NCI-H146 treated with DMSO at 0.1 percent for 48 hours (cell line): ENCODE results near the gene OR52N4.
"Not testable (repeated sequence)": the region's sequence is repeated elsewhere in the genome, so short reads cannot be mapped to it uniquely, and the experiment has no call there.

Source experiments
- DNase-seq: peaks from one replicate; lab custom pipeline; 2025; ENCODE audit not compliant: unreplicated experiment; lab: John Stamatoyannopoulos, UW

OR52N4 gene

DNA sequence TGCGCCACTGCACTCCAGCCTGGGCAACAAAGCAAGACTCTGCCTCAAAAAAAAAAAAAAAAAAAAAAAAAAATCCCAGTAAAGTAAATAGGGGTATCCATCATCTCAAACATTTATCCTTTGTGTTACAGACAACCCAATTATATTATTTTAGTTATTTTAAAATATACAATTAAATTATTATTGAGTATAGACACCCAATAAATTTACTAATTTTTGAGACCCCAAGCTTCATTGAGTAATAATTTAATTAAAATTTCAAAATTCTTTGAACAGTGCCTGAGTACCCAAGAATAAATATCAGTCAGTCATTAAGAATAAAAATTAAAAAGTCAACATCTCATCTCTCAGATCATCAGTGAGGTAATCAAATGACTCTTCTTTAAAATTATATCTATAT lies at the start of gene OR52N4:
Gene OR52N4, plus strand, starts transcription at position 301 of the 400 bp plus-strand sequence. CDS start 498 bp downstream, outside the sequence.
- no peak for DNase-seq

DNA sequence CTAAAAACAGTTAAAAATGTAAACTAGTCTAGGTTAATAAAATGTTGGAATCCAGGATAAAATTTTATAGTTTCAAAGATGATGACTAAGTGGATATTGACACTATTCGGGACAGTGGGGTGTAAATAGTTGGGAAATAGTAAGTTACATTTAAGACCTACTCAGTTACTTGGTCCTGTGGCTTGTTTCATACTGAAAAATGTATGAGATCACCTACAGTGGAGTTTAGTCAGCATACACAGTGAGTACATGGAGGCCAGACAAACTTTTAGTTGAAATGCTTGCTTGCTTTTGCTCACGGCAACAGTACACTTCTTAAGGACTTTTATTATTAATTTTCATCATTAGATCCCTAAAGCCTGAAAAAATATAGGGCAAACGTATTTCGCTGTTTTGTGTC lies 48.4 kb upstream of the OR52N4 start:
- no peak for DNase-seq

DNA sequence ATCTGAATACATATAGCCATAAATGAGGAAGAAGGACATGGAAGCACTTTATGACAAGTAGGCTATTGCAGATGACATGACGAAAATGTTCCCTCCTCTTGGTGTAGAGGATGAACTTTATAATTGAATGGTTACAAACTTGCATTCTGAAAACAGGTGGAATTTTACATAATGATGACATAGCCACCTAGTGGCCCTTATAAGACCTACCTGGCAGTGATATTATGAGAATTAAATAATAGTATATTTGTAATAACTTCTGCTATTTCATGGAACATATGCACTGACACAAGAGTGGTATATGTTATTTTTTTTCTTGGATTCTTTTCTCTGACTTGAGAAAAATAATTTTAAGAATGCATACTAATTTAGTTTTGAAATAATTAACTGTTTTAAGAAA lies 41.5 kb upstream of the OR52N4 start:
- no peak for DNase-seq

DNA sequence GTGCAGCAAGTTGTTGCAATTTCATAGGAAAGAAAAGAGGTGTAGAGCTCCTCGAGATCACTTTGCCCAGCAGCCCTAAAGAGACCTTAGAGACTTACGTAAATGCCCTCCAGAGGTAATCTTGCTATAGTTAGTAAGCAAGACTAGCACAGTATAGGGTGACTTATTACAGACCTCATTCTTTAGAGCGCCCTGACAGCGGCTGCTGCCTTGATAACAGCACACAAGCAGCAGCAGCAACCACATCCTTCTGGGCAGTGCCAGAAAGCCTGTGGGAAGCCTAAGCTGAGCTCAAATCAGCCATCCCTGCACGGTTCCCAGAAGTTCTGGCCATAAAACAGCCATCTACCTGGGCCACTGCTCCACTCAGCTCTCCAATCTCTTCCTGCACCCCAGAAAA lies 40.3 kb upstream of the OR52N4 start:
- no peak for DNase-seq

DNA sequence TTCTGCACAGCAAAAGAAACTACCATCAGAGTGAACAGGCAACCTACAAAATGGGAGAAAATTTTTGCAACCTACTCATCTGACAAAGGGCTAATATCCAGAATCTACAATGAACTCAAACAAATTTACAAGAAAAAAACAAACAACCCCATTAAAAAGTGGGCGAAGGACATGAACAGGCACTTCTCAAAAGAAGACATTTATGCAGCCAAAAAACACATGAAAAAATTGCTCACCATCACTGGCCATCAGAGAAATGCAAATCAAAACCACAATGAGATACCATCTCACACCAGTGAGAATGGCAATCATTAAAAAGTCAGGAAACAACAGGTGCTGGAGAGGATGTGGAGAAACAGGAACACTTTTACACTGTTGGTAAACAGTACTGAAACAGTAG lies 37.5 kb upstream of the OR52N4 start:
- DNase-seq = not testable (repeated sequence)

DNA sequence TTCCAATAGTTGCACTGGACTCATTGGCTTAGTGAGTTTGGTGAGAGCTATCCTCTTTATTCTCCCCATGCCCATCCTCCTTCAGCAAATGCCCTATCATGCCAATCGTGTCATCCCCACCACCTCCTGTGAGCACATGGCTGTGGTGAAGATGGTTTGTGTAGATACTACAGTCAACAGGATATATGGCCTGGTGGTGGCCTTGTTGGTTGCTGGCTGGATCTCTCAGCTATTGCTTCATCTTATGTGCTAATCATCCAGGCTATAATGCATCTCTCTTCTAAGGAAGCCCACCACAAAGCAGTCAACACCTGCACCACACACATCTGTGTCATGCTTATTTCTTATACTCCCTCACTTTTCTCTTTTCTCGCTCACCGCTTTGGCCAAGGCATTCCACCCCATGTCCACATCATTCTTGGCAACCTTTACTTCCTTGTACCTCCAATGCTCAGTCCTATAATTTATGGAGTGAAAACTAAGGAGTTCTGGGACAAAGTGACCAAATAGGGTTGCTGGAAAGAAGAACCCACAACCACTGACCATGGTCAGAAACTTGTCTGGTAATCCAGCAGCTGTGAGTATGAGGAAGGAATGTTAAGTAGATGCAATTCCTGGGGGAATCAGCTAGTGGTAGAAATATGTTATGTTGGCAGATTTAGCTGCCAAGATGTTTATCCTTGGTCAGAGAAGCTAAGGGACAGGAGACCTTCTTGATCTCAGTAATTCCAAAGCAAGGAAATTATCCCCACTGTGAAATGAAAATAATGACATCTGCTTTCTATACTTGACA lies 34.1 kb upstream of the OR52N4 start:
- no peak for DNase-seq

DNA sequence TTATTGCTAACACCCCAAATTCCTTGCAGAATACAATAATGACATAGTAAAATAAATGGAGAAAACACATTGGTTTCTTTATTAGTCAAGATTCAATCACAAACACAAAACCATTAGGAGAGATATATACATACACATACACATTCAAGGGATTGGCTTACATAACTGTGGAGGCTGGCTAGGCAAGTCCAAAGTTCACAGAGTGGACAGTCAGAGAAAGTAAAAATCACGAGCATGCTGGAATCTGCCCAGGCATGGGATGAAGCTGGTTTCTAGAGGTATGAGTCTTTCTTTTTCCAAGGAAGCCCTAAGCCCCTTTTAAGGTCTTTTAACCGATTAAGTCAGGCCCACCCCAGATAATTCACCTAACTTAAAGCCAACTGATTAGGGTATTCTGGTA lies 31.4 kb upstream of the OR52N4 start:
- no peak for DNase-seq

DNA sequence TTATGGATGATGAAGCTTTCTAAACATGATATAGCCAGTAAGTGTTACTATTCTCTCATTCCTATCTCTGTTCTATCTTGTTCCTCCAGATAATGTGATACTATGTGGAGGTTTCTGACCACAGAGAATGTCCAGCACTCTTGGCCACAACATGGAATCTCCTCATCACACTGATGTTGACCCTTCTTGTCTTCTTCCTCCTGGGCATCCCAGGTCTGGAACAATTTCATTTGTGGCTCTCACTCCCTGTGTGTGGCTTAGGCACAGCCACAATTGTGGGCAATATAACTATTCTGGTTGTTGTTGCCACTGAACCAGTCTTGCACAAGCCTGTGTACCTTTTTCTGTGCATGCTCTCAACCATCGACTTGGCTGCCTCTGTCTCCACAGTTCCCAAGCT lies 27.7 kb upstream of the OR52N4 start:
- no peak for DNase-seq

DNA sequence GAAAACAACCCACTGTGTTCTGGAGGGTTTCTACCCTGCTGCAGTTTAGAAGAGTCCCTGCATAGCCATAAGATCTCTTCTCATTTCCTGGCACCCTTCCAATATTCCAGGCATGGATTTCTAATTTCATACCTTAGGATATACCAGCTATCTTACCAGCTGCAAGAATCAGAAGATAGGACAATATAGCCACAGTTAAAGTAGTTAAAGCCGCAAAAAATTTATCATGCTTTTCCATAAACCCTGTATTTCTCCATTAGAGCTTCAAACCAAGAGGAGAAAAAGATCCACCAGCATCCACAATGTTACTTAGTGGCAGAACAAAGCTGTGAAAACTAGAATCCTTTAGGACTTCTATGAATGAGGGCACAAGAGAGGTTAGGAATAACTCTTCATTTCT lies 26.4 kb upstream of the OR52N4 start:
- no peak for DNase-seq

DNA sequence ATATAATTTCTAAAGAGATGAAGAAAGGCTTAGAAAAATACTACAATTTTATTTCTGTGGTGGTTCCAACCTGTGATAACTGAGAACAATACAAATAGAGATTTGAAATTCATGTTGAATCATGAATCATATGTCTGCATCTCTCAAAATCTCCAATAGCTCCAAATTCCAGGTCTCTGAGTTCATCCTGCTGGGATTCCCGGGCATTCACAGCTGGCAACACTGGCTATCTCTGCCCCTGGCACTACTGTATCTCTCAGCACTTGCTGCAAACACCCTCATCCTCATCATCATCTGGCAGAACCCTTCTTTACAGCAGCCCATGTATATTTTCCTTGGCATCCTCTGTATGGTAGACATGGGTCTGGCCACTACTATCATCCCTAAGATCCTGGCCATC lies 17.6 kb upstream of the OR52N4 start, which contains the start of gene OR56B1:
Gene OR56B1, plus strand, starts transcription at position 53 of the 400 bp plus-strand sequence. Its CDS starts 69 bp downstream, at position 122.
- DNase-seq = no peak

DNA sequence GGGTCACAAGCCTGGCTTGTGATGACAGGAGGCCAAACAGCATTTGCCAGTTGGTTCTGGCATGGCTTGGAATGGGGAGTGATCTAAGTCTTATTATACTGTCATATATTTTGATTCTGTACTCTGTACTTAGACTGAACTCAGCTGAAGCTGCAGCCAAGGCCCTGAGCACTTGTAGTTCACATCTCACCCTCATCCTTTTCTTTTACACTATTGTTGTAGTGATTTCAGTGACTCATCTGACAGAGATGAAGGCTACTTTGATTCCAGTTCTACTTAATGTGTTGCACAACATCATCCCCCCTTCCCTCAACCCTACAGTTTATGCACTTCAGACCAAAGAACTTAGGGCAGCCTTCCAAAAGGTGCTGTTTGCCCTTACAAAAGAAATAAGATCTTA lies 17.0 kb upstream of the OR52N4 start:
- no peak for DNase-seq

DNA sequence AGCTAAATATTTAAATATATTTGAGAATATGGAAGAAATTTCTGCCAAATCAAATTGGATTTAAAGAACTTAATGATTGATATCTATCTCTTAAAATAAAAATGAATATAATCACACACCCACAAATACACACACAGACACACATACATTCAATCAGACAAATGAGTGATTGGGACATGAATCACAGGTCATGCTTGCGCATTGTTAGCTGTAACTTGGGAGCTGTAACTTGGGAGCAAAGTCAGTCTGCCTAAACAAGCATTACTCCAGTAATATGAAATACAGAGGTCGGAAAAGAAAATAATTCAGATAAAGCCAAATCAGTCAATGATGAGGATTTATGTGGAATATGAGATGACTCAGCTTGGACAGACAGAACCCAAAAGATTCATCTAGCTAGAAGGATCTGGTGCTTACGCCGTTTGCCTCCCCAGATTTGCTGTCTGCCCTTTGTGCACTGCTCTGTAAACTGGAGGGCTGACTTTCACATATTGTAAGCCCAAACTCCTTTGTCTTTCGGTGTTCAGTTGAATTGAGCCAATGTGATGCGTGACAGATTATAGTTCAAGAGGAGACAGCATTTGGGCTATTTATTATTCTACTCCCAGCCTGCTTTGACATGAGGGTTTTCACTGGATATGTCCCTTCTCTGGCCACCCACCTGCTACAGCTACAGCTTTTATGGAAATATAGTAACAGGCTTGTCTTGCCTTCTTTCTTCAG lies 16.2 kb upstream of the OR52N4 start:
- DNase-seq = no peak

DNA sequence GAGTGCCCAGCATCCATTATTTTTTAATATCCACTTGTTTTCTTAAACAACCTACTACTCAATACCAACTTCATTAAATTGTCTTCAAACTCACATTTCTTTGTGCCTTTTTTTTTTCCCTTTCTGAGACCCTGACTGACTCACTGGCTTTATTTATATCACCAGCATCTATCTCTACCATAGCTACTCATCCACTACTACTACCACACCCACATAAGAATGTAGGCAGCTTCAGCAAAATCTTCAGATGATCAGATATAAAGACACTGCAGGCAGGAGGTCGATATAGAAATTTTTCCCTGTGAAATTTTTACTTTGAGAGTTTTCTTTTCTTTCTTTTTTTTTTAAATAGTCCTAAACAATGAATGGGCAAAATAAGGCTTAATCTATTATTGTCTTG lies 15.6 kb upstream of the OR52N4 start:
- no peak for DNase-seq

DNA sequence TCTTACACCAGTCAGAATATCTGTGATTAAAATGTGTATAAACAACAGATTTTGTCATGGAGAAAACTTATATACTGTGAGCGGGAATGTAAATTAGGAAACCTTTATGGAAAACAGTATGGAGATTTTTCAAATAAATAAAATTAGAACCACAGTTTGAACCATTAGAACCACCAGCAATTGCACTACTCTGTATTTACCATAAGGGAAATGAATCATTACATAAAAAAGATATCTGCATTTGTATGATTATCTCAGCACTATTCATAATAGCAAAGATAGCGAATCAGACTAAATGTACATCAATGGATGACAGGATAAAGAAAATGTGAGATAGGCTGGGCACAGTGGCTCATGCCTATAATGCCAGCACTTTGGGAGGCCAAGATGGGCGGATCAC lies 7.4 kb upstream of the OR52N4 start:
- DNase-seq = no peak

DNA sequence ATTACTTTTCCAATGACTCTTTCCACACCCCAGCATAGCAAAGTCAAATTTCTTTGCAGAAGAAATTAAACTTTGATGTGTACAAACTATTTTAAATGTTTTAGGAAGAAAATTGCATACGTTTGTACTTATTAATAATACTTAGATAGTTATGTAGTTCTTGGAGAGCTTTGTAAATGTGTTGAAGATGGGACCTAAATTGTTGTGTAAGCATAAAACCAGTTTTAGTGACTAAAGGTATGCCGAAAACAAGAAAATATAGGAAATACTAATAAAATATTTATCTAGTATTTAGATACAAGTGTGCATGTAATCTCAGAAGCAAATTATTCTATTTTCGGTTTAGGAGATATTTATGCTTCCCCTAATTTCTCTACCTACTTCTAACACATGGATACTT lies 4.2 kb upstream of the OR52N4 start:
- DNase-seq = no peak

DNA sequence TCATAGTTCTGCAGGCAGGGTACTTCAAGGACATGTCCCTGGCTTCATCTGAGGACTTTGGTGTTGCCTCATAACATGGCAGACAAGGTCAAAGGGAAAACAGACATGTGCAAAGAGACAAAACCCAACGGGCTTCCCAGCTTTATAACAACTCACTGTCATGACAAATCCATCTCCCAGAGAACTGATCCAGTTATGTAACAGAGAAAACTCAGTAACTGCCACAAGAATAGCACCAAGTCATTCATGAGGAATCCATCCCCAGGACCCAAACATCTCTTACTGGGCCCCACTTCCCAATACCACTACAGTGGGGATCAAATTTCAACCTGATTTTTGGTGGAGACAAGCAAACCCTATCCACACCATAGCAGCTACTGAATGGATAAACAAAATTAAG lies 13.0 kb downstream of the OR52N4 start:
- DNase-seq = no peak

DNA sequence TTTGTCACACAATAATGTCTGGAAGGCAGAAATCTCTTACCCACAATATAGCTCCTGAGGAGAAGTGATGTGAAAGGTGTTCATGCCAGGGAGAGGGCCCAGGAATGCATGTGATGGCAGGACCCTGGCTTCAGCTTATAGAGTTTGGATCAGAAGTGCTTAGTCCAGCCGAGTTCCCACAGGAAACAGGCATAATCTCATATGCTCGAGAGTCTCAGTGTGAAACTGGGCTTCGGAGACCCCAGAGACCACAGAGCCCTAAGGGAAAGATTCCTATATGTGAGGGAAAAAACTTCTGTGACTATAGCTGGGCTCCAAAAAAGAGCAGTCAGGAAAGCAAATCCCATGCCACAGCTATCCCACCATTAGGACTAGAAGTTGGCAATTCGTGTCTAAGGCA lies 29.2 kb downstream of the OR52N4 start, which contains the start of gene OR52N5:
Gene OR52N5, minus strand, starts transcription at position 101 of the 400 bp plus-strand sequence. CDS start 4,721 bp downstream, outside the sequence.
- DNase-seq = no peak

DNA sequence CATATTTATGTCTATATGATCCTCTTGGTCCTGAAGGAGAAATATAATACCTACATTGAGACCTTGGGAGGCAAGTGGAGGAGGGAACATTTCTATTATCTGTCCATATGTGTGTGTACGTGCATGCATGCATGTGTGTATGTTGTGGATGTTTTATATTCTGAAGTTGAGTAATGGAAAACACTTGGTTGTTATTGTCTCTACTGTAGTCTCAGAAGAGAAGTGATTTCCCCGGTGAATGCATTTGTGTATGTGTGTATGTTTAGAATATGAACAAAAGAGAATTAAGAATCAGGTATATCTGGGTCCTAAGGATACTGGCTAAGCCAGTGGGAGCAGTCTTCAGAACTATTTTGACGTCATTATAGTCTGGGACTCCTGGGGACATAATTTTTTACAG lies 37.1 kb downstream of the OR52N4 start, which contains the start of gene OR52N1:
Gene OR52N1, minus strand, starts transcription at position 101 of the 400 bp plus-strand sequence. CDS start 2,449 bp downstream, outside the sequence.
- DNase-seq = no peak

DNA sequence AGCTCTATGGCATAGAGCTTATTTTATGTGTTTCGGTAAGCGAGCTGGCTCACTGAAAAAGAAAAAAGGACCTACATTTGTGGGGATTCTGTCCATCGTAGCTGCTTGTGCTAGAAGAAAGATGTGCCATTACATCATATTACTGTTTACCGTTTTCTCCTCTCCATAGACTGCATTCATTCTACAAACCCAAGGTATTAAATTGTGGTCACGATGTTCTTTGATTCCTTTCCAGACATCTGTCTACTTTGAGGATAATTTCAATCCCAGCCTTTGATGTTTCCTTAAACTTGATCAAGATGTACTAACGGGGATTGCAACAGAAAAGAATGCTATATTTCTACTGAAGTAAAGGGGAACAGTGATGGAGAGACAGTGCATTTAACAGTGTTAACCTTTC lies 42.5 kb downstream of the OR52N4 start:
- DNase-seq = no peak

DNA sequence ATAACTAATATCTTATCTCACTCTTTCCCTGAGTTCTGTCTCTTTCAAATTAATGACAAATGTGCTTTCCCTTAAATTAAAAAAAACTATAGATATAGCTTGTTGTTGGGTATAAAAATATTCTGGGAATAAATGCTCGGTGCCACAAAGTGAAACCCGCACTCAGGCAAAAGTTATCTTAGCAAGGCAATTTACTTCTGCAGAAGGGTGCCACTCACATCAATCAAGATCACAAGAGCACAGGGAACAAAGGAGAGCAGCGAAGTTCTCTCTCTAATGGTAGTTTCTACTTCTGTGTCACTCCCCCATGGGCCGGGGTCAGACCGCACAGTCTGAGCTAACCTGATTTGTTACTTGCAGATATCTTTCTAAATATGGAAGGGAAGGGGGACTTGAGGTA lies 49.9 kb downstream of the OR52N4 start:
- no peak for DNase-seq
